Esophagus muscularis mucosa (tissue), 4 donors: ENCODE results near the gene MPP3.

Experiments used
- EP300 ChIP-seq: sonication (generic); formaldehyde crosslinking; IDR thresholded peaks from one replicate; pipeline ENCODE4 v1.6.1; 2017; ENCODE audit warnings: antibody characterized with exemption
- POLR2A ChIP-seq: fragments of 450-650 bp; IDR thresholded peaks from one replicate; pipeline ENCODE4 v1.6.1; 2017; ENCODE audit warnings: antibody characterized with exemption, moderate library complexity, mild to moderate bottlenecking, low read depth
- POLR2AphosphoS5 ChIP-seq, 2 donors: sonication (generic); formaldehyde crosslinking; IDR thresholded peaks; one replicate each; pipeline ENCODE4 v1.6.1; 2017; ENCODE audit warnings: antibody characterized with exemption in 2 of 2
- TF ChIP-seq, protein P1 (sequence below), 3 experiments: fragments of 200-600 bp in 2 of 3; fragments of 450-650 bp in 1 of 3; sonication (generic) in 2 of 3; IDR thresholded peaks; one replicate each; pipeline ENCODE4 v1.5.1; 2017 to 2019; ENCODE audit warnings: antibody characterized with exemption in 3 of 3, mild to moderate bottlenecking in 2 of 3, moderate library complexity in 1 of 3

DNA sequence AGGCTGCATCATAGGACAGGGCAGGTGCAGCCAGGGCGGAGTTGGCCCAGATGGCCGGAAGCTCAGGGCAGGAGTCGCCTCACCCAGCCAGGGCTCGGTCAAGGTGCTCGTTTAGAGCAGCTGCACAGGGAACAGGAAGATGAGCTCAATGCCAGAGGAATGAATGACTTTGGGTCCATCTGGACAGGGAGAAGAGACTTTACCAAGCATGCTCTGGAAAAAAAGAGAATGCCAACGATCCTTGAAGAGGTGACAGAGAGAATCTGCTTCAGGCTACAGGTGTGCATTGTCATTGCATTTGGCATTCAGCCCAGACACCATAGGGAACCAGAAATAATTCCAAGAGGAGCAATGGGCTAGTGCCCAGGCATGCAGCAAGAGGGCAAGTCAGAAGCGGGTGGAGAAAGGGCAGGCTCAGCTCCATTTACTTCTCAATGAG is 6.7 kb upstream of the MPP3 start:
- TF ChIP-seq POLR2AphosphoS5 (IDR thresholded peaks at IDR 0.05): no peak
- TF ChIP-seq, protein P1, sequence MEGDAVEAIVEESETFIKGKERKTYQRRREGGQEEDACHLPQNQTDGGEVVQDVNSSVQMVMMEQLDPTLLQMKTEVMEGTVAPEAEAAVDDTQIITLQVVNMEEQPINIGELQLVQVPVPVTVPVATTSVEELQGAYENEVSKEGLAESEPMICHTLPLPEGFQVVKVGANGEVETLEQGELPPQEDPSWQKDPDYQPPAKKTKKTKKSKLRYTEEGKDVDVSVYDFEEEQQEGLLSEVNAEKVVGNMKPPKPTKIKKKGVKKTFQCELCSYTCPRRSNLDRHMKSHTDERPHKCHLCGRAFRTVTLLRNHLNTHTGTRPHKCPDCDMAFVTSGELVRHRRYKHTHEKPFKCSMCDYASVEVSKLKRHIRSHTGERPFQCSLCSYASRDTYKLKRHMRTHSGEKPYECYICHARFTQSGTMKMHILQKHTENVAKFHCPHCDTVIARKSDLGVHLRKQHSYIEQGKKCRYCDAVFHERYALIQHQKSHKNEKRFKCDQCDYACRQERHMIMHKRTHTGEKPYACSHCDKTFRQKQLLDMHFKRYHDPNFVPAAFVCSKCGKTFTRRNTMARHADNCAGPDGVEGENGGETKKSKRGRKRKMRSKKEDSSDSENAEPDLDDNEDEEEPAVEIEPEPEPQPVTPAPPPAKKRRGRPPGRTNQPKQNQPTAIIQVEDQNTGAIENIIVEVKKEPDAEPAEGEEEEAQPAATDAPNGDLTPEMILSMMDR (IDR thresholded peaks at IDR 0.05): no peak
- TF ChIP-seq POLR2A: no peak
- TF ChIP-seq EP300: no peak
